K562 (cell line): Measurements from ENCODE around the gene MEIS2. TPM values are rescaled to one million over a fixed set of nuclear protein-coding genes. Genes with fewer than 3 reads are reported as not detected.
A peak's percentile ranks its signal among the peaks of the same experiment; 100 is the strongest.

Experiments
- ATAC-seq: fragments of 200-7000 bp; cut with Tn5 transposase; 3 replicates; pipeline ENCODE4 v1.9.1; 2020; ENCODE audit warnings: moderate library complexity
- BruUV-seq: library from RNA; stranded (reverse); fragments of 400-500 nt; replicated peaks from 2 replicates; lab custom pipeline; 2021; lab: Mats Ljungman, UMichigan
- CTCF ChIA-PET: fragments of 300-600 bp; formaldehyde crosslinking; extraction: SDS; loops from one replicate; lab custom pipeline; 2021; ENCODE audit warnings: low intra/inter-chr PET ratio; lab: Yijun Ruan, JAX
- POLR2A ChIA-PET: fragments of 300-600, 350-650 bp; sonication (Branson Sonifier 250); formaldehyde crosslinking; extraction: SDS; loops from one replicate; lab custom pipeline; 2021; ENCODE audit warnings: antibody characterized with exemption, inconsistent platforms; lab: Yijun Ruan, JAX
- DNase-seq, 4 experiments: peaks; one replicate each; pipeline versions ENCODE4 v3.0.0 to v3.0.0-alpha.2; 2011 to 2018; ENCODE audit warnings: low spot score in 3 of 4, mixed read lengths in 3 of 4; ENCODE audit errors: extremely low read depth in 1 of 4
- FAIRE-seq: peaks from 2 replicates; lab custom pipeline; 2011; peaks lifted over from hg19 to GRCh38; lab: Jason Lieb, UNC
- H2AFZ ChIP-seq: 2 replicates; pipeline ENCODE4 v1.6.0; 2011; ENCODE audit warnings: low read depth, low read length, control low read depth, inconsistent platforms
- H3K27ac ChIP-seq: fragments of 200-600 bp; 3 replicates; pipeline ENCODE4 v1.8.0; 2011; ENCODE audit warnings: low read depth, mild to moderate bottlenecking, control low read depth, inconsistent platforms, low read length, moderate library complexity, mixed read lengths; ENCODE audit errors: extremely low read depth
- H3K27me3 ChIP-seq, 2 experiments: fragments of 300-600 bp in 1 of 2; 2 replicates in 1 of 2; 3 replicates in 1 of 2; pipeline versions ENCODE4 v1.6.0 to v1.8.0; 2011; ENCODE audit warnings: inconsistent platforms in 2 of 2, low read length in 2 of 2, mild to moderate bottlenecking in 1 of 2, mixed read lengths in 1 of 2, moderate library complexity in 1 of 2; ENCODE audit not compliant: control insufficient read depth in 2 of 2, insufficient read depth in 2 of 2
- H3K36me3 ChIP-seq: fragments of 300-600 bp; 3 replicates; pipeline ENCODE4 v1.8.0; 2011; ENCODE audit warnings: mild to moderate bottlenecking, low read length, inconsistent platforms; ENCODE audit not compliant: control insufficient read depth, insufficient read depth
- H3K4me1 ChIP-seq, 2 experiments: fragments of 200-600 bp in 1 of 2; replicated peaks in 1 of 2; 2 replicates in 1 of 2; 3 replicates in 1 of 2; pipeline versions ENCODE4 v1.5.1 to v1.8.0; 2011; ENCODE audit warnings: inconsistent platforms in 2 of 2, low read length in 2 of 2, mild to moderate bottlenecking in 1 of 2, mixed read lengths in 1 of 2, moderate library complexity in 1 of 2; ENCODE audit not compliant: control insufficient read depth in 2 of 2, insufficient read depth in 2 of 2
- H3K4me2 ChIP-seq: 2 replicates; pipeline ENCODE4 v1.6.1; 2011; ENCODE audit warnings: low read length, control low read depth, inconsistent platforms, mixed read lengths; ENCODE audit not compliant: insufficient read depth
- H3K4me3 ChIP-seq: fragments of 200-600 bp; sonication (generic), shearing (Covaris generic); 2 replicates; pipeline ENCODE4 v1.5.1; 2016; ENCODE audit warnings: control low read depth, inconsistent platforms
- H3K79me2 ChIP-seq: fragments of 200-600 bp; 3 replicates; pipeline ENCODE4 v1.8.0; 2011; ENCODE audit warnings: low read length, inconsistent platforms; ENCODE audit not compliant: control insufficient read depth, insufficient read depth
- H3K9ac ChIP-seq, 2 experiments: 2 replicates each; pipeline versions ENCODE4 v1.6.0 to v1.6.1; 2011; ENCODE audit warnings: low read depth in 2 of 2, low read length in 2 of 2, control low read depth in 1 of 2, inconsistent platforms in 1 of 2, mild to moderate bottlenecking in 1 of 2, mixed read lengths in 1 of 2; ENCODE audit not compliant: insufficient read depth in 1 of 2
- H3K9me1 ChIP-seq: one replicate; pipeline ENCODE4 v1.6.0; 2011; ENCODE audit warnings: inconsistent platforms, mild to moderate bottlenecking, low read length, moderate library complexity; ENCODE audit not compliant: control insufficient read depth, insufficient read depth
- H3K9me3 ChIP-seq: replicated peaks from 2 replicates; pipeline ENCODE4 v1.5.1; 2011; ENCODE audit warnings: low read depth, low read length, inconsistent platforms; ENCODE audit not compliant: control insufficient read depth, insufficient read depth
- H4K20me1 ChIP-seq: replicated peaks from 2 replicates; pipeline ENCODE4 v1.6.1; 2011; ENCODE audit warnings: low read length, inconsistent platforms, mixed read lengths; ENCODE audit not compliant: control insufficient read depth, insufficient read depth
- BMI1 ChIP-seq: fragments of 150-350 bp; IDR thresholded peaks from 2 replicates; pipeline ENCODE4 v1.6.1; 2014; ENCODE audit warnings: low read length
- GABPA ChIP-seq: fragments of 200-800 bp; sonication (Bioruptor generic); conservative IDR thresholded peaks from 2 replicates; pipeline ENCODE4 v1.6.1; 2016; ENCODE audit warnings: low read depth, missing genetic modification characterization, missing compliant biosample characterization
- HCFC1 ChIP-seq: IDR thresholded peaks from 2 replicates; pipeline ENCODE4 v1.6.1; 2012; ENCODE audit warnings: low read depth, low read length, improper control_type of control experiment
- POLR2H ChIP-seq: IDR thresholded peaks from 2 replicates; pipeline ENCODE4 v1.6.1; 2016; ENCODE audit warnings: missing genetic modification characterization, low read depth, mild to moderate bottlenecking, control low read depth, missing compliant biosample characterization, moderate library complexity
- TAF7 ChIP-seq: fragments of 450-650 bp; IDR thresholded peaks from 2 replicates; pipeline ENCODE4 v1.6.1; 2016; ENCODE audit warnings: missing genetic modification characterization, missing compliant biosample characterization
- ZNF134 ChIP-seq: fragments of 250-450 bp; sonication (Bioruptor Pico); conservative IDR thresholded peaks from 2 replicates; pipeline ENCODE4 v1.4.0; 2020
- in situ Hi-C: fragments of 300-500 bp; cut with MboI; formaldehyde crosslinking; loops from 4 replicates; pipeline ENCODE4 v1.15.0; 2018; ENCODE audit warnings: inconsistent platforms, mixed read lengths
- intact Hi-C: fragments of 100-400 bp; cut with micrococcal nuclease; formaldehyde crosslinking; loops from 2 replicates; pipeline ENCODE4 v1.14.2; 2022
- polyA plus RNA-seq, 8 experiments: library from polyadenylated mRNA; depleted of rRNA in 4 of 8; stranded (reverse) in 5 of 8; unstranded in 3 of 8; fragments of >200 nt; fragmentation: Nextera tagmentation in 2 of 8; fragmentation: Illumina TruSeq in 1 of 8; extraction: Ambion mirVana in 2 of 8; extraction: Trizol in 1 of 8; gene quantifications; 2 replicates each; pipeline versions ENCODE4 v1.2.1 to v1.2.3, GENCODE V29; 2011 to 2014; ENCODE audit warnings: inconsistent platforms in 1 of 8, missing spikeins in 1 of 8
- total RNA-seq, 7 experiments: library from RNA; depleted of rRNA in 6 of 7; stranded (reverse); fragments of >200 nt in 6 of 7; fragmentation: Illumina TruSeq in 2 of 7; extraction: Trizol in 2 of 7; gene quantifications; 2 replicates each; pipeline versions ENCODE4 v1.2.1 to v1.2.3, GENCODE V29; 2011 to 2021; ENCODE audit warnings: low replicate concordance in 1 of 7
- TF ChIP-seq, protein P1 (sequence below): fragments of 250-450 bp; sonication (Bioruptor Pico); IDR thresholded peaks from 2 replicates; pipeline ENCODE4 v1.8.0; 2022; ENCODE audit warnings: inconsistent platforms, mild to moderate bottlenecking, moderate library complexity, borderline replicate concordance
- TF ChIP-seq, protein P2 (sequence below), 3 experiments: fragments of 200-800 bp in 1 of 3; fragments of 250-450 bp in 1 of 3; fragments of 450-650 bp in 1 of 3; sonication (Bioruptor Pico) in 1 of 3; sonication (Bioruptor generic) in 1 of 3; formaldehyde crosslinking in 1 of 3; IDR thresholded peaks; 2 replicates each; pipeline versions ENCODE4 v1.6.1 to v1.8.0; 2016 to 2022; ENCODE audit warnings: mild to moderate bottlenecking in 2 of 3, missing genetic modification characterization in 2 of 3, missing compliant biosample characterization in 1 of 3, moderate library complexity in 1 of 3

MEIS2 gene
- total and polyA plus RNA-seq, 9 of the 15 experiments (the other 6 are each of a cell fraction or from before 2014, with no cell fraction given), result 7.5 to 64.2 (median 22.3) TPM

- peak; percentile 36; the same call in 1 of the 2 replicates for TF ChIP-seq HCFC1
- peak; percentile 43 for TF ChIP-seq POLR2H
- TF ChIP-seq, protein P1, sequence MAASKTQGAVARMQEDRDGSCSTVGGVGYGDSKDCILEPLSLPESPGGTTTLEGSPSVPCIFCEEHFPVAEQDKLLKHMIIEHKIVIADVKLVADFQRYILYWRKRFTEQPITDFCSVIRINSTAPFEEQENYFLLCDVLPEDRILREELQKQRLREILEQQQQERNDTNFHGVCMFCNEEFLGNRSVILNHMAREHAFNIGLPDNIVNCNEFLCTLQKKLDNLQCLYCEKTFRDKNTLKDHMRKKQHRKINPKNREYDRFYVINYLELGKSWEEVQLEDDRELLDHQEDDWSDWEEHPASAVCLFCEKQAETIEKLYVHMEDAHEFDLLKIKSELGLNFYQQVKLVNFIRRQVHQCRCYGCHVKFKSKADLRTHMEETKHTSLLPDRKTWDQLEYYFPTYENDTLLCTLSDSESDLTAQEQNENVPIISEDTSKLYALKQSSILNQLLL (CRISPR knock-in tag), result no peak
- TF ChIP-seq ZNF134 (CRISPR knock-in tag), result no peak
- peak; percentile 96 for TF ChIP-seq TAF7
Measured at GRCh38 chr15:37100109-37100965, at the start of gene MEIS2 (continued).

DNA sequence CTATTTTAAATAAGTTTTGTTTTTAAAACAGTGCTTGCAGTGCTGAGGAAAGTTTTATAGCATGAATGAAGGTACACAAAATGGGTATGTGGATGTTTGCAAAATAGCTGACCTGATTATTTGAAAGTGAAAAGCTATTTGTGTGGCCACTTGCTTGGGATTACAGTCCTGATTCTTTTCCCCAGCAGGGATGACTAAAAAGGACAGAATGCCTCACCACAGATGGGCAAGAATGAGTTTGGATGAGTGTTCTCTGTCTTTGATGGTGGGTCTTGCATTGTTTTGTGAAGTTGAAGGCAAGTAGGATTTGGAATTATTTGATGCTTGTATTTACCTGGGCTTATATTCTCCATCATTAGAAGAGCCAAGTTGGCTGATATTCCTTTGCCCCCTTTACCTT lies 48.8 kb upstream of the MEIS2 start:
- Histone ChIP-seq H3K36me3 (no peaks in the 10 kb centered on the region), H2AFZ (no peak overlapping the region), H3K27me3 (no peaks in the 10 kb centered on the region), H3K4me3 (no peak overlapping the region), H3K9me1 (no peaks in the 10 kb centered on the region), H3K9me3 (no peaks in the 10 kb centered on the region), H3K27ac (no peak overlapping the region), H3K79me2 (no peaks in the 10 kb centered on the region), H3K4me2 (no peak overlapping the region), H3K9ac (no peak overlapping the region), H4K20me1 (no peaks in the 10 kb centered on the region), H3K4me1 (no peaks in the 10 kb centered on the region)
- POLR2A ChIA-PET, result no interaction called here
- DNase-seq (no peak), FAIRE-seq (no peak), ATAC-seq (no peak)
- intact Hi-C loops, result no loop called here
- in situ Hi-C loops, result loop anchor here (25.0 kb wide), 1 partner anchor 1862 kb away; no protein-coding TSS in a partner anchor
- no TSS peak for BruUV-seq
- CTCF ChIA-PET, result no interaction called here
- TF ChIP-seq, protein P2, sequence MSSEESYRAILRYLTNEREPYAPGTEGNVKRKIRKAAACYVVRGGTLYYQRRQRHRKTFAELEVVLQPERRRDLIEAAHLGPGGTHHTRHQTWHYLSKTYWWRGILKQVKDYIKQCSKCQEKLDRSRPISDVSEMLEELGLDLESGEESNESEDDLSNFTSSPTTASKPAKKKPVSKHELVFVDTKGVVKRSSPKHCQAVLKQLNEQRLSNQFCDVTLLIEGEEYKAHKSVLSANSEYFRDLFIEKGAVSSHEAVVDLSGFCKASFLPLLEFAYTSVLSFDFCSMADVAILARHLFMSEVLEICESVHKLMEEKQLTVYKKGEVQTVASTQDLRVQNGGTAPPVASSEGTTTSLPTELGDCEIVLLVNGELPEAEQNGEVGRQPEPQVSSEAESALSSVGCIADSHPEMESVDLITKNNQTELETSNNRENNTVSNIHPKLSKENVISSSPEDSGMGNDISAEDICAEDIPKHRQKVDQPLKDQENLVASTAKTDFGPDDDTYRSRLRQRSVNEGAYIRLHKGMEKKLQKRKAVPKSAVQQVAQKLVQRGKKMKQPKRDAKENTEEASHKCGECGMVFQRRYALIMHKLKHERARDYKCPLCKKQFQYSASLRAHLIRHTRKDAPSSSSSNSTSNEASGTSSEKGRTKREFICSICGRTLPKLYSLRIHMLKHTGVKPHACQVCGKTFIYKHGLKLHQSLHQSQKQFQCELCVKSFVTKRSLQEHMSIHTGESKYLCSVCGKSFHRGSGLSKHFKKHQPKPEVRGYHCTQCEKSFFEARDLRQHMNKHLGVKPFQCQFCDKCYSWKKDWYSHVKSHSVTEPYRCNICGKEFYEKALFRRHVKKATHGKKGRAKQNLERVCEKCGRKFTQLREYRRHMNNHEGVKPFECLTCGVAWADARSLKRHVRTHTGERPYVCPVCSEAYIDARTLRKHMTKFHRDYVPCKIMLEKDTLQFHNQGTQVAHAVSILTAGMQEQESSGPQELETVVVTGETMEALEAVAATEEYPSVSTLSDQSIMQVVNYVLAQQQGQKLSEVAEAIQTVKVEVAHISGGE (CRISPR knock-in tag; IDR thresholded peaks at IDR 0.05), result no peak
- no peak for TF ChIP-seq BMI1
- TF ChIP-seq GABPA, result no peak
